Activated CD8-positive, alpha-beta memory T cell treated with anti-CD3 and anti-CD28 coated beads for 48 hours (primary cell): Measurements from ENCODE around the gene URI1.
"Not testable (repeated sequence)": the region's sequence is repeated elsewhere in the genome, so short reads cannot be mapped to it uniquely, and the experiment has no call there.

Source experiments
- DNase-seq, 3 experiments: peaks; one replicate each; pipeline ENCODE4 v3.0.0-alpha.2; 2020; ENCODE audit warnings: low read depth in 2 of 3, low spot score in 2 of 3

The URI1 gene

DNA sequence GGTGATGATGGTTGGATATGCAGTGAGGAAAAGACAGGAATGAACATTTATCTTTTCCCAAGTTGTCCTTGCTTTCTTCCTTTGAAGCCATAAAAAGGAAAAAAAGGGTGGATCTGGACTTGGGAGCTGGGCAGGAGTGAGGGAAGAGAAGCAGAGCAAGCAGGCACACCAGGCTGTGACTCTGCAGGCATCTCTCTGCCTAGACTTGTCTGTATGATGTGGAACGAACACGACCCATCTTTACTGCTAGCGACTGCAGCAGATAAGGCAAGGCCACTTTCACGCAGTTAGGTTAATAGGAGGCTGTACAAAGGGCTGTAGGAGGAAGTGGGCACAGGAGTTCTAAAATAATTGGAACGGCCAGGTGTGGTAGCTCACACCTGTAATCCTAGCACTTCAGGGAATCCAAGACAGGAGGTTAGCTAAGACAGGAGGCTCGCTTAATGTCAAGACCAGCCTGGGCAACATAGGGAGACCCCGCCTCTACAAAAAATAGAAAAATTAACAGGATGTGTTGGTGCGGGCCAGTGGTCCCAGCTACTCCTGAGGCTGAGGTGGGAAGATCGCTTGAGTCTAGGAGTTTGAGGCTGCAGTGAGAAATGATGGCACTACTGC lies 961 bp upstream of the URI1 start:
- no peak for DNase-seq

DNA sequence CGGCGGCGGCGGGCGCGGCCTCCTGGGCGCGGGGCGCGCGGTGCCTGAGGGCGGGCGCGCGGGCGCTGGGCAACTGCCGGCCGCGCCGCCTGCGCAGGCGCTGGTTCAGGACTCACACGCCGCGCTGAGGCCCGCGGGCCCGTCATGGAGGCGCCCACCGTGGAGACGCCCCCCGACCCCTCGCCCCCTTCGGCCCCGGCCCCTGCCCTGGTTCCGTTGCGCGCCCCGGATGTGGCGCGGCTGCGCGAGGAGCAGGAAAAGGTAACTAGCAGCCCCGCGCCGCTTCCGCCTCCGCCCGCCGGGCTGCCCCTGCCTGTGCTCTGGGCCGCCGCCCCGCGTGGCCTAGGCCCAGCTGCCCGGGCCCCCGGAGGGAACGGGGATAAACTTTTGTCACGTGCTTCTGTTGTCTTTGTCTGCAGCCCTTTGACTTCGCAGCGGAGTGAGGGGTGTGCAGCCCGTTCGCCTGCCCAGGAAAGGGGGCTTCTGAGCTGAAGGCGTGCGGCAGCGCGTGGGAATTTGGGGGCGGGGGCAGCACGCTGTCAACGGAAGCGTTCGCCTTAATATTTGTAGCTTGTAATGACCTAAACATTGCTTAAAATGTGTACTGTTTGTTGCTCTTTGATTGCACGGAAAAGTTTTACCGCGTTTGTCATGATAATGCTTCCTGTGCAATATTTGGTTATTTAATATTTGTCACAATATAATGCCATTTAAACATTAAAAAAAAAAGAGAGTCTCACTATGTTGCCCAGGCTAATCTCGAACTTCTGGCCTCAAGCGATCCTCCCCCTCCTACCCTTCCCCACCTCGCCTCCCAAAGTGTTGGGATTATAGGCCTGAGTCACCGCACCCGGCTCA lies 594 bp downstream of the URI1 start:
- peak; percentile 38 to 54 (median 43) for DNase-seq

DNA sequence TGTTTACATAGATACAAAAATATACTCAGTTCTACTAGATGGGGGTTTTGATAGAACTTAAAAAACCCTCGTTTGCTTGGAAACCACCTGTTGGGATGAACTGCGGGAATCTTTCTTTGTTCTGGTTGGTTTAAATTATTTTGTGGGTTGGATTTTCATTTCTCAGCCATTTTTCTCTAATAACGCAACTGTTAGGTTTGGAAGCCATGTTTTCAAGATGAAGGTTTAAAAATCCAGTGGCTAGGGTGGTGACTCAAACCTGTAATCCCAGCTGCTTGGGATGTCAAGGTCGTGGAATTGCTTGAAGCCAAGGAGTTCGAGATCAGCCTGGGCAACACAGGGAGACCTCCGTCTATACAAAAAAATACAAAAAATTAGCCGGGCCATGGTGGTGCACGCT lies 1.6 kb downstream of the URI1 start:
- no peak for DNase-seq

DNA sequence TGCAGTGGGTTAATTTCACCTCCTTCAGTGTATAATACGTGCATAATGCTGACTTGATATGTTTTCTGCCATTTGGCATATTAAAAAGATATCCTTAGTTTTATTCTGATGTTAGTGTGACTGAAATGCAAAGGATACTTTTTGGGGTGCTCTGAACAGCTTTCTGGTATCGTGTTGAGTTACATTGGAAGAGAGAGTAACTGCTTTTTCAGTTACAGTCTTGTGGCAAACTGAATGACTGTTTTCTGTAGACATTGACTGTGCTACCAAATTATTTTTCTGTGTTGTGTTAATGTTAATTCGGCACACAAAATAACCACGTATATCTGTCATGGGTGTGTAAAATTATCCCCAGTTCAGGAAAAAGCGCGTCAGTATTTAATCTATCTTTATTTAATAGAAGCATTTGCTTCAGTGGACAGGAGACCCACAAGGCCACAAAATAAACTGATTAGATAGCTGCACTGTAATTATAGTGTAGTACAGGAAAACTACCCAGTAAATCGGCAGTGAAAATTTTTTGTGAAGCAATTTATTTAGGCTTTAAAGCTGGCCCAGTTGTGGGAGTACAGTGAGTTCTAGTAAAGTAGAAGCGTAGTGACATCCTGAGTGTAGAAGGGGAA lies 2.5 kb downstream of the URI1 start:
- DNase-seq, result no peak

DNA sequence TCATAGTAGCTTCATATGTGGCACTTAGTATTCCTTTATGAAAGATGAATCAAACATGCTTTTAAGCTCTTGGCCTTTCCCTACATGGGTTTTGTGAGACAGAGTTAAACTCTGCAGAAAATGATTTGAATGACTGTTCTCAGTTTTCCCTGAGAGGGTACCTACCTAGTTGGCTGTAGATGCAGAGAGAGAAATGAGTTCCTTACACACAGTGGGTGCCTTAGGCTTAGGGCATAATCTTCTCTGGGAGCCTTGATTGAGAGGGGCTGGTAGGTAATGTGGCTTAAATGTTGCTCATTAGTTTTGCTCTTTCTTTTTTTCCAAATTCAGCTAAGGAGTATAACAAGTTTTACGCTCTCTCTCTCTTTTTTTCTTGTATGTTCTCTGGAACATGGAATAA lies 3.0 kb downstream of the URI1 start:
- DNase-seq, result no peak

DNA sequence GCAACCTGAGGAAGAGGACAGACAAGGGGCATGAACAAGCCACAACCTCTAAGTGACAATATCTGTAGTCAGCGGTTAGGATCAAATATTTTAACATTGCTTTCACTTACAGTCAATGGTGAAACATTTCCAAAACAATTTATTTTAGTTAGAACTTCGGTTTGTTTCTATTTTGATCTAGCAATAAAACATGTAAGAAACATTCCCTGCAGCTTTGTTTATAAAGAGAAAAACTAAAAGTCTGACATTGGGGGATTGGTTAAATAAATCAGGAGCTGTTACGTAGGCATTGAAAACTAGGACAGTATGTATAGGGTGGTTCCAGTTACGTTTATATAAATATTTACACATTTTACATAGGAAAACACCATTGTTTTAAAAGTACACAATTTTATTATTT lies 3.4 kb downstream of the URI1 start:
- DNase-seq, result no peak

DNA sequence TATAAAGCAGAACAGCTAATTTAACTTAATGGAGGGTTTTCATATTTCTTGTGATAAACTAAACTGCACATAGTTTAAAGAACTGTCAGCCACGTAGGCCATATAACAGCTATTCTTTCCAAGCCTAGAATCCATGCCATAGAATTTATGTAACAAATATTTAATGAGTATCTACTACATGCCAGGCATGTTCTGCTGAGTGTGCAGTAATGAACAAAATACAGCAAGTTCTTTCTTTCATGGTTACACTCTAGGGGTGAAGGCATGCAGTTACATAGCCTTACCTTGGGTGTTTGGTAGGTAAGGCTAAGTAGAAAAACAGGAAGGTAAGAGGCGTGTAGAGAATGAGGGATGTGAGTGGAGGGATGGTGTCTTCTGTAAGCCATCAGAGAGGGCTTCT lies 4.6 kb downstream of the URI1 start:
- no peak for DNase-seq

DNA sequence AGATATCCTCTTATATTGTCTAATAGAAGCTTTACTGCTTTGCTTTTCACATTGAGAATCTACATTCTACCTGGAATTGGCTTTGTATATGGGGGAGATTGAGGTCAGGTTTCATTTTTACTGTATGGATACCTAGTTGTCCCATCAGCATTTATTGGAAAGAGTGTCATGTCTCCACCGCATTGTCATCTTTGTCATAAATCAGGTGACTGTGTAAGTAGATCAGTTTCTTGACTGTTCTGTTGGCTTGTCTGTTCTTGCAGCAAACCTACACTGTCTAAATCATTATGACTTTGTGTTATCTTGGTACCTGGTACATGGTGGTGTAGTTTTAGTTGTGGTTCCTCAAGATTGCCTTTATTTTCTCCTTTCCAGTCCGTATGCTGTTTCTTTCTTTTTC lies 5.8 kb downstream of the URI1 start:
- DNase-seq, result no peak

DNA sequence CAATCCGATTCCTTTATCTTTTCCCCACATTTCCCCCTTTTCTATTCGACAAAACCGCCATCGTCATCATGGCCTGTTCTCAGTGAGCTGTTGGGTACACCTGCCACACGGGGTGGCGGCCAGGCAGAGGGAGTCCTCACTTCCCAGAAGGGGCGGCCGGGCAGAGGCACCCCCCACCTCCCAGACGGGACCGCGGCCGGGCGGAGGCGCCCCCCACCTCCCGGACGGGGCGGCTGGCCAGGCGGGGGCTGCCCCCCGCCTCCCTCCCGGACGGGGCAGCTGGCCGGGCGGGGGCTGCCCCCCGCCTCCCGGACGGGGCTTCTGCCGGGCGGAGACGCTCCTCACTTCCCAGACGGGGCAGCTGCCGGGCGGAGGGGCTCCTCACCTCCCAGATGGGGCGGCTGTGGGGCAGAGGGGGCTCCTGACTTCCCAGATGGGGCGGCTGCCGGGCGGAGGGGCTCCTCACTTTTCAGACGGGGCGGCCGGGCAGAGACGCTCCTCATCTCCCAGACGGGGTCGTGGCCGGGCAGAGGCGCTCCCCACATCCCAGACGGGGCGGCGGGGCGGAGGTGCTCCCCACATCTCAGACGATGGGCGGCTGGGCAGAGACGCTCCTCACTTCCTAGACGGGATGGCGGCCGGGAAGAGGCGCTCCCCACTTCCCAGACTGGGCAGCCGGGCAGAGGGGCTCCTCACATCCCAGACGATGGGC lies 6.9 kb downstream of the URI1 start:
- not testable (repeated sequence) for DNase-seq

DNA sequence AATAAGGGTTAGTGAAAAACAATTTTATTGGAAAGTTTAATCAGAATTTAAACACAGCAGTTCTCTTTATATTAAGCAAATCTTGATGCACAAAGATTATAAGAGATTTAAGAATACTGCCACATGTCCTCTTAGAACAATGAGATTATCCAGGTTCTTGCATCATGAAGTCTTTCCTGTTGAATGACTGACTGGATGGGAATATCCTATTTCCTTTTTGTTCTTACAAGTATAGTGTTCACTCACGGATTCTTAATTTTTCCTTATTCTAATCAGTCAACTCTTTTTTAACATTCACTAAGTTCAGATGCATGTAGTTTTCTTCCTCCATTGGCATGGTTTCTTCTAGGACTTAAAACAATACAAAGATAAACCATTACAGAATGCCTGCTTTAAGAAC lies 10.1 kb downstream of the URI1 start:
- no peak for DNase-seq

DNA sequence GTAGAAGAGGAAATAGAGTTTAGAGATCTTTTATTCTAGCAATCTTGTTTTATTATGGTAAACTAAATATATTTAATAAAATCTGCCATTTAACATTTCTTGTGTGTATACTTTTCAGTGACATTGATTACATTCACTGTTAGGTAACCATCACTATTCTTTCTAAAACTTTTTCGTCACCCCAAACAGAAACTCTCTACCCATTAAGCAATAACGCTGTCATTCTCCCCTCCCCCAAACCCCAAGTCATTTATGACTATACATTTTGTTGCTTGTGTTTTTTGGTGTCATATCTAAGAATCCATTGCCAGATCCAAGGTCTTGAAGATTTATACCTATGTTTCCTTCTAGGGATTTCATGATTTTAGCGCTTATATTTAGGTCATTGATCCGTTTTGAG lies 10.6 kb downstream of the URI1 start:
- DNase-seq, result no peak

DNA sequence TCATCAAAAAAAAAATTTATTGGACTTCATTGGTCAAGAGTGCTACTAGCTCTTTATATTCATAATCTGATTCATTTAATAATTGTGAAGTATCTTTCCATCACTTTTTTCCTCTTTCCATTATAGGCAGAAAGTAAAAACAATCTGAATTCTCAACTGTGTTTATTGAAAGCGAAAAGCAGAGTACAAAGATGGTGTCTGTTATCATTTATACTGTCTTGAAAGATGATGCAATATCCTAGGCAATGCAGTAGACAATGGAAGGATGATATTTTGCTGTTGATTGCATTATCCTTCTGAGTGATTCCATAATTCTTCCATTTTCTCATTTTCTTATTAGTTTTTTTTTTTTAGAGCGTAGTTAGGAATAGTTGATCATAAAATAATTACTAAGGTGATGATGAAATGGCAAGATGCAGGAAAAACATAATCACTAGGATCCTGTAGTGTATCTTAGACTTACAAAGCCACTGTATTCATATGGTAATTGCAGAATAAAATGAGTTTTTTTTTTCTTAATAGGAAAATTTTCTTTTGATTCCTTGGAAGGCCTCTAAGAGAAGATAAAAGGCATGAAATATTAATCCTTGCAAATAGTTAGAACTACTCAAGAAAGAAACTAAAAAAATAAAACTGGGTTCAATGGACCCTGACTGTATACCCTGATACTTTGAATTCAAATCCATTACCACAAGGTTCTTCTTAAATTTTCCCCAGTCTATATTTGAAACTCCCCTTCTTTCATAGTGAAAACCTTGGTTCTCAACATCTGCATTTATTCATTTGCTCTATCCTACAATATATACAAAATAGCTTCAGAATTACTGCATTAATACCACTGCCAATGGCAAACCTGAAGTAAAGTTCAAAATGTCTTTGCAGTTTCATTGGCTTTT lies 11.6 kb downstream of the URI1 start:
- DNase-seq, result no peak

DNA sequence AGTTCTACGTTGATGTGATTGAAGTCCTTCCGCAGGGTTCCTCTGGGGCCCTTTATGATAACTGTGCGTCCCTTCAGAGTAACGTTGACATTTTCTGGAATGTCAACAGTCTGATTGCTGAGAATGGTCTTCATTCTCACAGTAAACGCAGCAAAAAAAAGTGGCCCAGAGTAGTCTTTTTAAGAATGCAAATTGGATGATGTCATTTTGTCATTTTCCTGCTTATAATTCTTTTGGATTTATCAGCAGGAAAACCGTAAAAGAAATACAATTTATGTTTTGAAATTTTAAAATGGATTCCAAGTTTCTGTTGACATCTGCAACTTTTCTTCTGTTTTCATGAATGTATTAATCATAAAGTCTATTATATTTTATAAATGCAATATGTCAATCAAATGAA lies 14.8 kb downstream of the URI1 start:
- no peak for DNase-seq

DNA sequence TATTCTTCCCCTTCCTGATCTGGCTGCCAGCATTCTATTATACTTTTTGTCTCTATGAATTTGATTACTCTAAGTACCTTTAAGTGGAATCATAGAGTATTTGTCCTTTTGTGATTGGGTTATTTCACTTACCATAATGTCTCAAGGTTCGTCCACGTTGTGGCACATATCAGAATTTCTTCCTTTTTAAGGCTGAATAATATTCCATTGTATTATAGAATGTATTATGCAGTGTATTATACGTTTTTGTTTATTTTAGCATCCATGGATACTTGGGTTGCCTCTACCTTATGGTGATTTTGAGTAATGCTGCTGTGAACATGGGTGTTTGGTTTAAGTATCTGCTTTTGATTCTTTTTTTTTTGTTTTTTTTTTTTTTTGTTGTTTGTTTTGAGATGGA lies 19.3 kb downstream of the URI1 start:
- no peak for DNase-seq

DNA sequence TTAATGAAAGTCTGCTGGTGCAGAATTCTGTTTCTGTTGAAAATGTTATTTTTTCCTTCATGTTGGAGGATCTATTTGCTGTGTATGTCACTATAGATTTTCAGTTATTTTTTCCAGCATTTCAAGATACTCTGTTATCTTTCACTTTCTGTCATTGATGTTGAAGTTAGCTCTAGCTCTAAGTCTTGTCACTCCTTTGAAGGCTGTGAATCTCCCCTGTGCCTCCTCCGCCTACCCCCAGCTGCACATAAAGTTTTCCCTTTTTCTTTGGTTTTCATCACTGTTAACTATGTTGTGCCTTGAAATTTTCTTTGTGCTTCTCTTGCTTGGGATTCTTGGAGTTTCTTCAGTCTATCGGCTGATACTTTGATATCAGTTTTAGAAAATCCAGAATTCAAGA lies 20.8 kb downstream of the URI1 start:
- no peak for DNase-seq

DNA sequence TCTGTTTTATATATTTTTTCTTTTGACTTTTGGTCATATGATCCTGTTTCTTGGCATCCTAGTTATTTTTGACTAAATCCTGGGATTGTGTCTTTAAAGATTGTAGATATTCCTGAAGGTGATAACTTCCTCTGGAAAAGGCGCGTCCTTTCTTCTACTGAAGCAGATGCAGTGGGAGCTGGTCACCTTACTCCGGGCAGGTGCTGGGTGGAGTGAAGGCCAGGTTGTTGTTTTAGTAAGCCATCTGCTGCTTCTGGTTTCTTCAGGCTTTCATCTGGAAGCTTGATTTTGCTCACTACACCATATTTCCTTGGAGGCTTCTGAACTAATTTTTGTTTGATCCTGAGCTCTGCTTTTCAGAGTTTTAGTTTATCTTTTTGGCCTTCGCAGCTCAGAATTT lies 21.5 kb downstream of the URI1 start:
- no peak for DNase-seq

DNA sequence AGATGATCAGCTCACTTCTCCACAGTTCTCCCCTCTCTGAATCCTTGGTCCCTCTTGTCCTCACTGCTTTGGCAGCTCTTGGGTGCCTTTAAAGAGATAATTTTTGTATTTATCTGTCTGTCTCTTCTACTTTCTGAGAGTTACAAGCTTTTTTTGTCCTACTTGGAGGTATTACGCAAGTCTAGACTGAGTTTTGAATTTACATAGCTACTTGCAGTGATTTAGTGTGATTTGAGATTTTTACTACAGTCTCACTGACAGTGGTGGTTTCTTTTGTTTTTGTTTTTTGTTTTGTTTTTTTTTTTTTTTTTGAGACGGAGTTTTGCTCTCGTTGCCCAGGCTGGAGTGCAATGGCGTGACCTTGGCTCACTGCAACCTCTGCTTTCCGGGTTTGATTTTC lies 22.1 kb downstream of the URI1 start:
- no peak for DNase-seq

DNA sequence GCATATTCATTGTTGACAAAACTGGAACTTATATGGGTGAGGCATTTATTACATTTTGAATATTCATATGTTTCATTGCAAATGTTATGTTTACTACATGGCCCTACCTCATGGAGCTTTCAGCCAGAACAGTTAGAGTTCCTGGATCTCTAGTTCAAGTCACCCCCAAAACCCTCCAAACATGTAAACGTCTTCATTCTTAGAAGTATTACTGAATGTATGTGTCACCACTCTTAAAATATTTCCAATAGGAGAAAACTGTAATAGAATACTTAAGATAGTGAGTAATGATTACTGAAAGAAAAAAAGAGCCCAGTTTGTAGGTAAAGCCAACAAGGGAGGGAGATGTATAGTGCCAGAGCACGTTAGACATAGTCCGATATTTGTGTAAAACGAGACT lies 23.5 kb downstream of the URI1 start:
- DNase-seq, result no peak

DNA sequence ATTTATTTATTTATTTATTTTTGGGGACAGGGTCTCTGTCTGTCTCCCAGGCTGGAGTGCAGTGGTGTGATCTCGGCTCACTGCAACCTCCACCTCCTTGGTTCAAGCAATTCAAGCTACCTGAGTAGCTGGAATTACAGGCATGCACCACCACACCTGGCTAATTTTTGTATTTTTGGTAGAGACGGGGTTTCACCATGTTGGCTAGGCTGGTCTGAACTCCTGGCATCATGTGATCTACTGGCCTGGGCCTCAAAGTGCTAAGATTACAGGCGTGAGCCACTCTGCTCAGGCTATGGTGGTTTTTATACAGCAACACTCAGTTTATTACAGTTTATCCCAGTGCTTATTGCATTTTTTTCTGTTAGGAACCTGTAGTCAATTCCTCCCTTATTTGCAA lies 24.1 kb downstream of the URI1 start:
- DNase-seq, result not testable (repeated sequence)

DNA sequence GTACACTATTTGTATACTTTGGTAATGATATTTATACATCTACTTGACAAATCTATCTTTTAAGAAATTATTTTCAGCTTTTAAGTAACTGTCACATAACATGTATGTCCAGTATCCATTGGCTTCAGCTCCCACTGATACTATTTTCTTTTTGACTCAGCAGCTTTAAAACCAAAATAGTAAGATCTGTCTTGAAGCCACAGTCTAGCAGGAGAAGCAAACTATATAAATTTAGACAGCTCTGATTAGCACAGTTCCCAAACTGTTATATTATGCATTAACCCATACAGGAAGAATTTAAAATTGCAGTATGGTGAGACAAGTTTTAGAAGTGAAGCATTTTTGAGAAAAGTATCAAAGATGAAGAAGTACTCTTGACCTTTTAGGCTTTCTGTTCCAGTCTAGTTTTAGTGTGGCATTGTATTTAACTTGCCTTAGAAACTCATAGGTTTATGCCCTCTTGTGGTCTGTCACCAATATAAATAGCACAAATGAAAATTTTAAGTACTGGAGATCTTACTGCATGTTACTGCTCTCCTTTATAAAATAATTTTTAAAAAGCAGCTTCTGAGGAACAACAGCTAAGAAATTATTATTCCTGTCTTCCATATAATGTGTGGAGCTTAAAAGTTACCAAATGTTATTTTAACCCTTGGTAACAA lies 24.7 kb downstream of the URI1 start:
- DNase-seq, result no peak
